GM12878 (cell line): ENCODE data around the gene NAALADL1. TPM values are rescaled to one million over a fixed set of nuclear protein-coding genes. Genes with fewer than 3 reads are reported as not detected.

ENCODE experiments used
- ATAC-seq: fragments of 200-7000 bp; cut with Tn5 transposase; 3 replicates; pipeline ENCODE4 v1.9.1; 2020; ENCODE audit warnings: mild to moderate bottlenecking, moderate library complexity
- BruUV-seq: library from RNA; stranded (reverse); fragments of 400-500 nt; replicated peaks from 2 replicates; lab custom pipeline; 2021; lab: Mats Ljungman, UMichigan
- CTCF ChIA-PET: fragments of 300-600 bp; sonication (Branson Sonifier 250); formaldehyde crosslinking; extraction: SDS; loops from one replicate; lab custom pipeline; 2021; ENCODE audit warnings: inconsistent platforms; lab: Yijun Ruan, JAX
- POLR2A ChIA-PET: fragments of 350-600 bp; formaldehyde crosslinking; extraction: SDS; loops from one replicate; lab custom pipeline; 2021; ENCODE audit warnings: inconsistent platforms; lab: Charles Lee
- RAD21 ChIA-PET: fragments of 300-600 bp; sonication (Branson Sonifier 250); formaldehyde crosslinking; loops from one replicate; lab custom pipeline; 2023; ENCODE audit warnings: antibody characterized with exemption; ENCODE audit not compliant: unreplicated experiment; lab: Charles Lee
- SMC1A ChIA-PET: fragments of 300-600 bp; sonication (Branson Sonifier 250); formaldehyde crosslinking; loops from one replicate; lab custom pipeline; 2023; ENCODE audit not compliant: unreplicated experiment, uncharacterized antibody; lab: Charles Lee
- DNase-seq: peaks from one replicate; pipeline ENCODE4 v3.0.0-alpha.2; 2011; ENCODE audit warnings: low read depth, low spot score
- FAIRE-seq: peaks from 3 replicates; lab custom pipeline; 2011; peaks lifted over from hg19 to GRCh38; lab: Jason Lieb, UNC
- H2AFZ ChIP-seq: 2 replicates; pipeline ENCODE4 v1.6.0; 2011; ENCODE audit warnings: low read depth, low read length, control low read depth; ENCODE audit not compliant: control insufficient read depth
- H3K27ac ChIP-seq: 2 replicates; pipeline ENCODE4 v1.5.1; 2011; ENCODE audit warnings: control low read depth; ENCODE audit not compliant: control insufficient read depth, insufficient read depth
- H3K27me3 ChIP-seq, 2 experiments: replicated peaks in 1 of 2; 2 replicates each; pipeline versions ENCODE4 v1.6.0 to v1.6.1; 2011; ENCODE audit warnings: low read length in 1 of 2; ENCODE audit not compliant: control insufficient read depth in 2 of 2, insufficient read depth in 2 of 2
- H3K36me3 ChIP-seq, 2 experiments: 2 replicates each; pipeline ENCODE4 v1.5.1; 2011; ENCODE audit warnings: low read length in 1 of 2; ENCODE audit not compliant: control insufficient read depth in 2 of 2, insufficient read depth in 2 of 2
- H3K4me1 ChIP-seq: 2 replicates; pipeline ENCODE4 v1.6.1; 2011; ENCODE audit warnings: mild to moderate bottlenecking, low read length, moderate library complexity, mixed read lengths; ENCODE audit not compliant: control insufficient read depth, insufficient read depth
- H3K4me2 ChIP-seq: 2 replicates; pipeline ENCODE4 v1.6.0; 2011; ENCODE audit warnings: control low read depth; ENCODE audit not compliant: control insufficient read depth, insufficient read depth
- H3K4me3 ChIP-seq: fragments of 200-600 bp; sonication (generic); 2 replicates; pipeline ENCODE4 v1.5.1; 2016
- H3K79me2 ChIP-seq: 2 replicates; pipeline ENCODE4 v1.6.0; 2011; ENCODE audit warnings: low read length; ENCODE audit not compliant: control insufficient read depth, insufficient read depth
- H3K9ac ChIP-seq: 2 replicates; pipeline ENCODE4 v1.8.0; 2011; ENCODE audit warnings: low read length, control low read depth, mixed read lengths; ENCODE audit not compliant: control insufficient read depth, insufficient read depth
- H3K9me3 ChIP-seq: replicated peaks from 3 replicates; pipeline ENCODE4 v1.5.1; 2011; ENCODE audit warnings: mild to moderate bottlenecking, low read length; ENCODE audit not compliant: control insufficient read depth, insufficient read depth
- H4K20me1 ChIP-seq: 2 replicates; pipeline ENCODE4 v1.6.0; 2011; ENCODE audit not compliant: control insufficient read depth, insufficient read depth
- BHLHE40 ChIP-seq, 2 experiments: fragments of 450-650 bp in 1 of 2; IDR thresholded peaks; 2 replicates each; pipeline ENCODE4 v1.6.1; 2011 to 2017; ENCODE audit warnings: low read depth in 2 of 2, borderline replicate concordance in 1 of 2, improper control_type of control experiment in 1 of 2, low read length in 1 of 2, mild to moderate bottlenecking in 1 of 2
- NFXL1 ChIP-seq: fragments of 450-650 bp; IDR thresholded peaks from 2 replicates; pipeline ENCODE4 v1.6.1; 2017; ENCODE audit warnings: antibody characterized with exemption, mild to moderate bottlenecking, borderline replicate concordance
- POLR2AphosphoS5 ChIP-seq: IDR thresholded peaks from 2 replicates; pipeline ENCODE4 v1.6.1; 2011; ENCODE audit warnings: mild to moderate bottlenecking, low read length, inconsistent platforms
- YY1 ChIP-seq: IDR thresholded peaks from 2 replicates; pipeline ENCODE4 v1.6.1; 2011; ENCODE audit warnings: low read depth, mild to moderate bottlenecking, low read length
- whole genome bisulfite sequencing: methylation state at CpG from one replicate; pipeline ENCODE4 v1.1.6; 2016; ENCODE audit warnings: low lambda C conversion rate; ENCODE audit not compliant: insufficient replicate concordance, insufficient coverage; ENCODE audit errors: missing lambda C conversion rate; 5-methylcytosine and 5-hydroxymethylcytosine counted together
- in situ Hi-C: fragments of 300-500 bp; cut with MboI; formaldehyde crosslinking; loops from 9 replicates; pipeline ENCODE4 v1.14.3; 2018; ENCODE audit warnings: mixed read lengths
- intact Hi-C: fragments of 100-400 bp; cut with micrococcal nuclease; formaldehyde crosslinking; loops from one replicate; pipeline ENCODE4 v1.14.2; 2022; ENCODE audit not compliant: unreplicated experiment
- polyA plus RNA-seq, 11 experiments: library from polyadenylated mRNA; depleted of rRNA in 4 of 11; unstranded in 6 of 11; stranded (reverse) in 5 of 11; fragments of >200 nt; fragmentation: Nextera tagmentation in 4 of 11; fragmentation: Illumina TruSeq in 1 of 11; extraction: Ambion mirVana in 4 of 11; extraction: Trizol in 1 of 11; gene quantifications; 1 replicate in 1 of 11; 2 replicates in 10 of 11; pipeline versions ENCODE4 v1.2.1 to v1.2.3, GENCODE V29; 2011 to 2016; ENCODE audit warnings: inconsistent platforms in 2 of 11, missing spikeins in 2 of 11, low read depth in 1 of 11
- total RNA-seq, 4 experiments: library from RNA; depleted of rRNA in 3 of 4; stranded (reverse); fragments of >200 nt in 3 of 4; fragmentation: Illumina TruSeq in 1 of 4; extraction: Trizol in 1 of 4; gene quantifications; 2 replicates each; pipeline versions ENCODE4 v1.2.1 to v1.2.3, GENCODE V29; 2013 to 2021
- TF ChIP-seq, protein P1 (sequence below): fragments of 450-650 bp; IDR thresholded peaks from 2 replicates; pipeline ENCODE4 v1.6.1; 2018; ENCODE audit warnings: mild to moderate bottlenecking, low read depth, moderate library complexity; ENCODE audit not compliant: partially characterized antibody

NAALADL1 gene
- total and polyA plus RNA-seq, 10 of the 15 experiments (the other 5 are each of a cell fraction or from before 2014, with no cell fraction given), result 0.77 to 5.5 (median 1.5) TPM

DNA sequence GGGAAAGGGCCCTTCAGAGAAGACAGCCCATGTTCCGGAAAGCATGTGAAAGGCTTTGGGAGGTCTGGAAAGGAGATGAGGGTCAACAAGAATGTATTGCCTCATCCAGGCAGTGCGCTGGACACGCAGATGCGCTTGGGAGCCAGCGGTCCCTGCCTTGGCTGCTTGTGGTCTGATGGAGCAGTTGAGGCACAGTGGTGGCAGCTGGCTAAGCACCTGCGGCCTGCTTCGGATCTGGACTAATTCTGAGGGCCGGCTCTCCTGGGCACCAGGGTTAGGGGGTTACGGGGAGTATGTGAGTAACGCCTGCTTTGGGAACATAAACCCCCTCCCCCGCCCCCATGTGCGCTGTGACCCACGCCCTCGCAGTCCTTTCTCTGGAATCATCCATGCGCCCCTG, 48.7 kb upstream of the NAALADL1 start:
- ChIA-PET SMC1A (no interaction called here), RAD21 (no interaction called here), CTCF (interaction anchor here (0.6 kb wide), 1 partner anchor 73 kb away, joined by 3 read pairs; no protein-coding TSS in a partner anchor), POLR2A (no interaction called here)
- FAIRE-seq, result no peak
- H4K20me1 ChIP-seq, result no peaks in the 10 kb centered on the region
- H3K4me3 ChIP-seq, result no peak overlapping the region
- H3K9me3 ChIP-seq, result no peaks in the 10 kb centered on the region
- no peak overlapping the region for H3K27ac ChIP-seq
- peaks cover 12 to 16% of the 10 kb centered on the region in 2 experiments for H3K36me3 ChIP-seq
- no peak overlapping the region for H2AFZ ChIP-seq
- peaks cover 8% of the 10 kb centered on the region for H3K4me1 ChIP-seq
- in situ Hi-C loops, result no loop called here
- ATAC-seq, result no peak
- no peak overlapping the region for H3K9ac ChIP-seq
- no peak overlapping the region for H3K4me2 ChIP-seq
- H3K27me3 ChIP-seq, result no peaks in the 10 kb centered on the region
- TF ChIP-seq NFXL1 (no peak), YY1 (no peak), BHLHE40 (IDR thresholded peaks at IDR 0.05; ENCODE audit: borderline replicate concordance in 1 of 2, low read depth in 2 of 2, low read length in 1 of 2) (no peak), POLR2AphosphoS5 (no peak)
- TF ChIP-seq, protein P1, sequence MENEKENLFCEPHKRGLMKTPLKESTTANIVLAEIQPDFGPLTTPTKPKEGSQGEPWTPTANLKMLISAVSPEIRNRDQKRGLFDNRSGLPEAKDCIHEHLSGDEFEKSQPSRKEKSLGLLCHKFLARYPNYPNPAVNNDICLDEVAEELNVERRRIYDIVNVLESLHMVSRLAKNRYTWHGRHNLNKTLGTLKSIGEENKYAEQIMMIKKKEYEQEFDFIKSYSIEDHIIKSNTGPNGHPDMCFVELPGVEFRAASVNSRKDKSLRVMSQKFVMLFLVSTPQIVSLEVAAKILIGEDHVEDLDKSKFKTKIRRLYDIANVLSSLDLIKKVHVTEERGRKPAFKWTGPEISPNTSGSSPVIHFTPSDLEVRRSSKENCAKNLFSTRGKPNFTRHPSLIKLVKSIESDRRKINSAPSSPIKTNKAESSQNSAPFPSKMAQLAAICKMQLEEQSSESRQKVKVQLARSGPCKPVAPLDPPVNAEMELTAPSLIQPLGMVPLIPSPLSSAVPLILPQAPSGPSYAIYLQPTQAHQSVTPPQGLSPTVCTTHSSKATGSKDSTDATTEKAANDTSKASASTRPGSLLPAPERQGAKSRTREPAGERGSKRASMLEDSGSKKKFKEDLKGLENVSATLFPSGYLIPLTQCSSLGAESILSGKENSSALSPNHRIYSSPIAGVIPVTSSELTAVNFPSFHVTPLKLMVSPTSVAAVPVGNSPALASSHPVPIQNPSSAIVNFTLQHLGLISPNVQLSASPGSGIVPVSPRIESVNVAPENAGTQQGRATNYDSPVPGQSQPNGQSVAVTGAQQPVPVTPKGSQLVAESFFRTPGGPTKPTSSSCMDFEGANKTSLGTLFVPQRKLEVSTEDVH, result no peak
- TF ChIP-seq, all 136 proteins: peak for 0
- DNase-seq, result no peak
- WGBS, result 91% methylated on average over 15 of the region's 15 CpGs
- intact Hi-C loops, result no loop called here
- no TSS peak for BruUV-seq
- no peaks in the 10 kb centered on the region for H3K79me2 ChIP-seq
